ENCODE results near the gene NAMPT.

DNA sequence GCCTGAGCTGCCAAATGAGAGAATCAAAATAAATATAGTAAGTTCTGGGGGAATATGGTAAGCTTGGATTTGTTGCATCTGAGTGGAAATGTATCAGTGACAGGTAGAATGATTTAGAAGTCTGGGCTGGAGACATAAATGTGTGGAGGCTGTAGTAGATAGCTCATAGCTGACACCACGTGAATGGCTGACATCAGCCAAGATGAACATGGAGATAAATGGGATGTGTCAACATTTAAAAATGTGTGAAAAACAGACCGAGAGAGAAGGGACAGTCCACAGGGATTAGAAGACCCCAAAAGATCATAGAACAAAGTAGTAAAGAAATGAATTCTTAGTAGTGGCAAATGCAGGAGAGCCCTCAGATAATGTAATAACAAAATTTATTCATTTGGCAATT is 40.9 kb downstream of the NAMPT start:
- TF ChIP-seq, protein P1, sequence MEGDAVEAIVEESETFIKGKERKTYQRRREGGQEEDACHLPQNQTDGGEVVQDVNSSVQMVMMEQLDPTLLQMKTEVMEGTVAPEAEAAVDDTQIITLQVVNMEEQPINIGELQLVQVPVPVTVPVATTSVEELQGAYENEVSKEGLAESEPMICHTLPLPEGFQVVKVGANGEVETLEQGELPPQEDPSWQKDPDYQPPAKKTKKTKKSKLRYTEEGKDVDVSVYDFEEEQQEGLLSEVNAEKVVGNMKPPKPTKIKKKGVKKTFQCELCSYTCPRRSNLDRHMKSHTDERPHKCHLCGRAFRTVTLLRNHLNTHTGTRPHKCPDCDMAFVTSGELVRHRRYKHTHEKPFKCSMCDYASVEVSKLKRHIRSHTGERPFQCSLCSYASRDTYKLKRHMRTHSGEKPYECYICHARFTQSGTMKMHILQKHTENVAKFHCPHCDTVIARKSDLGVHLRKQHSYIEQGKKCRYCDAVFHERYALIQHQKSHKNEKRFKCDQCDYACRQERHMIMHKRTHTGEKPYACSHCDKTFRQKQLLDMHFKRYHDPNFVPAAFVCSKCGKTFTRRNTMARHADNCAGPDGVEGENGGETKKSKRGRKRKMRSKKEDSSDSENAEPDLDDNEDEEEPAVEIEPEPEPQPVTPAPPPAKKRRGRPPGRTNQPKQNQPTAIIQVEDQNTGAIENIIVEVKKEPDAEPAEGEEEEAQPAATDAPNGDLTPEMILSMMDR (IDR thresholded peaks at IDR 0.05), result no peak
- TF ChIP-seq POLR2A (IDR thresholded peaks at IDR 0.05), result no peak
